Thyroid gland (tissue), 4 donors: Measurements from ENCODE around the gene METRNL. TPM values are rescaled to one million over a fixed set of nuclear protein-coding genes. Genes with fewer than 3 reads are reported as not detected.

Experiments used
- DNase-seq, 2 donors: peaks; one replicate each; pipeline ENCODE4 v3.0.0-alpha.2; 2019
- H3K27ac ChIP-seq, 3 donors: fragments of 200-600 bp; sonication (generic); 1 replicate in 2 of 3; 2 replicates in 1 of 3; pipeline ENCODE4 v1.5.1; 2016 to 2019; ENCODE audit warnings: mild to moderate bottlenecking in 1 of 3, moderate library complexity in 1 of 3
- H3K27me3 ChIP-seq: fragments of 200-600 bp; sonication (generic); one replicate; pipeline ENCODE4 v1.5.1; 2019
- H3K36me3 ChIP-seq, 2 donors: fragments of 200-600 bp; sonication (generic); one replicate each; pipeline ENCODE4 v1.5.1; 2016 to 2019
- H3K4me1 ChIP-seq, 2 donors: fragments of 200-600 bp; sonication (generic); one replicate each; pipeline ENCODE4 v1.5.1; 2017 to 2019
- H3K4me3 ChIP-seq, 3 donors: fragments of 200-600 bp; sonication (generic); replicated peaks in 1 of 3; 1 replicate in 2 of 3; 2 replicates in 1 of 3; pipeline ENCODE4 v1.5.1; 2016; ENCODE audit warnings: mild to moderate bottlenecking in 1 of 3
- H3K9me3 ChIP-seq: fragments of 200-600 bp; sonication (generic); one replicate; pipeline ENCODE4 v1.5.1; 2017
- CTCF ChIP-seq, 6 experiments: fragments of 200-600 bp in 3 of 6; fragments of 450-650 bp in 3 of 6; sonication (generic) in 3 of 6; IDR thresholded peaks; one replicate each; pipeline ENCODE4 v1.5.1; 2016 to 2019; ENCODE audit warnings: antibody characterized with exemption in 6 of 6, mild to moderate bottlenecking in 2 of 6, inconsistent platforms in 1 of 6, moderate library complexity in 1 of 6
- POLR2A ChIP-seq, 2 donors: fragments of 450-650 bp; IDR thresholded peaks; one replicate each; pipeline ENCODE4 v1.6.1; 2017; ENCODE audit warnings: antibody characterized with exemption in 2 of 2, mild to moderate bottlenecking in 2 of 2, moderate library complexity in 1 of 2
- WGBS, 2 donors: methylation state at CpG; one replicate each; pipeline ENCODE4 v1.1.5; 2017; 5-methylcytosine and 5-hydroxymethylcytosine counted together
- intact Hi-C: fragments of 100-400 bp; cut with DNase I; formaldehyde crosslinking; loops from one replicate; pipeline ENCODE4 v1.15.1; 2023
- total RNA-seq, 4 donors: library from RNA; depleted of rRNA; stranded (reverse); fragments of >200 nt; gene quantifications; one replicate each; pipeline ENCODE4 v1.2.3, GENCODE V29; 2016

The METRNL gene
- total RNA-seq, 4 donors from 2014 or later, result 57.5 to 89.7 (median 73.3) TPM

DNA sequence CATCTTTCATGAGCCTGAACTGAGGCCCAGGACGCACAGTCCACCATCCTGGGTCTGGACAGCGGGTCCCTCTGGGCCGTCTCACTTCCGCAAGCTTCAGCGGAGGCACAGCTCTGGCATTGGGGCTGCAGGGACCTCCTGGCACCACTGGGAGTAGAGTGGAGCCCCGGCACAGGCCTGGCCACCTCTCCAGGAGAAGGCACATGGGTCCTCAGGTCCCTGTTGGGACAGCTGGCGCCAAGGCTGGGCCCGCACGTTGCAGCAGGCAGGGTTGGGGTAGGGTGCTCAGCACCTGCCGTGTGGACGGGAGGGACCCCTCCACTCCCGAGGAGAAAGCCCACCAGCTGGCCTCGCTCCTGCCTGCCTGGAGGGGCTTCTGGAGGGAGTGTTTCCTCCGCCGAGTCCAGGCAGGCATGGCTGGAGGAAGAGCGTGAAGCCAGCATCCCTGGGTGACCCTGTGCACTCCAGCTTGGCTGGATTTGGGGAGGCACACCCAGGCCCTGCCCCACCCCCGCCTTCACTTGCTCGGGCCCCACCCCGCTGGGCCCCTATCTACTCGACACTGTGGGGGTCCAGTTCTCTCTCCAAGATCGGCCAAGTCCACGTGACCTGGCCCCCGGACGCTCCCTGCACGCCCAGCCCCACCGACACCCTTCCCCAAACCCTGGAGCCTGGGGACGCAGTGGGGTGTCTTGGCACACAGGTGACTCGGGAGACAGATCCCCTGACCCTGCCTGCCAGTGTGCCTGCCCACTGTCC is 6.6 kb upstream of the METRNL start:
- Histone ChIP-seq H3K4me3 (no peak overlapping the region), H3K9me3 (no peaks in the 10 kb centered on the region), H3K27ac (no peak overlapping the region), H3K27me3 (no peaks in the 10 kb centered on the region), H3K4me1 (peaks cover 8 to 32% of the 10 kb centered on the region in 2 donors), H3K36me3 (no peaks in the 10 kb centered on the region)
- 89 to 94% methylated on average over 19 to 22 of the region's 28 CpGs for WGBS, 2 donors
- intact Hi-C loops, result no loop called here
- TF ChIP-seq POLR2A (IDR thresholded peaks at IDR 0.05) (no peak), CTCF (IDR thresholded peaks at IDR 0.05) (no peak)
- DNase-seq, result no peak

GRCh38 chr17:83073389-83074063 is 5.9 kb upstream of the METRNL start:
- WGBS, 2 donors, result 85 to 92% methylated on average over 15 to 26 of the region's 32 CpGs

DNA sequence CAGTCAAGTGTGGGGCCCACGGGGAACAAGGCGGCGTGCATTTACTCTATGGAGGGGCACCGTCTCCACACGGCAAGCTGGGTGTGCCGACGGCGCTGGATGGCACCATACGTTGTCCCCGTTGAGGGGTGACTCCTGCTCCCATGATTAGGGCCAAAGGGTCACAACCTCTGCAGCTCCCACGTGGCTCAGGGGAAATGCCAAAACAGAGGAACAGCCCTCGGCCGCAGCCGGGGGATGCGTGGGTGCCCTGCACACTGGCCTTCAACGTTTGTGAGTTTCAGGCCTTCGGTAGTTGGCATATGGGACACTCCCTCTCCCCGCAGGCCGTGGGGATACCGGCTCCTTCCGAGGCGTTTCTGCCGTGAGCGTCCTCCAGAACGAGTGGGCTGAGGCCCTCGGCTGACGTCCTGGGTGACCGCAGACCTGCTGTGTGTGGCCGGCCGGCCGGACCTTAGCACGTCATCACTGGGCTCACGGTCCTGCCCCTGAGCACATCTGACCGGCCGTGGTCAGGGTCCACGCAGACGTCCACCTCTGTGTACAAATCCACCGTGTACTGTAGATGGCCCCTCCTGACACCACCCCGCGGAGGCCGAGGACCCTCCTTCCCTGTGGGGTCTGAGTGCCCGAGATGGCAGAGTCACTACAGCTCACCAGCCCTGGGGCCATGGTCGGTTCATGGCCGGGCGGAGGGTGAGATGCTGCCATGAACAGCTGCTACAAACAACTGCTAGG is 4.8 kb upstream of the METRNL start:
- Histone ChIP-seq H3K9me3 (no peaks in the 10 kb centered on the region), H3K4me1 (peaks cover 14 to 42% of the 10 kb centered on the region in 2 donors), H3K27ac (peak overlapping the region; percentile 74 to 87 (median 81)), H3K27me3 (no peaks in the 10 kb centered on the region), H3K36me3 (no peaks in the 10 kb centered on the region), H3K4me3 (no peak overlapping the region)
- whole genome bisulfite sequencing, 2 donors, result 93 to 97% methylated on average over 17 to 30 of the region's 45 CpGs
- TF ChIP-seq CTCF (IDR thresholded peaks at IDR 0.05) (no peak), POLR2A (IDR thresholded peaks at IDR 0.05) (no peak)
- intact Hi-C loops, result no loop called here
- DNase-seq, result no peak

More at GRCh38 chr17:83073389-83074063, 5.9 kb upstream of the METRNL start:
- Histone ChIP-seq H3K27me3 (no peaks in the 10 kb centered on the region), H3K4me1 (peaks cover 11 to 38% of the 10 kb centered on the region in 2 donors), H3K4me3 (no peak overlapping the region), H3K9me3 (no peaks in the 10 kb centered on the region), H3K36me3 (no peaks in the 10 kb centered on the region), H3K27ac (no peak overlapping the region)
- TF ChIP-seq POLR2A (IDR thresholded peaks at IDR 0.05), result no peak
- no peak for TF ChIP-seq CTCF (IDR thresholded peaks at IDR 0.05)
- intact Hi-C loops, result no loop called here
- DNase-seq, result no peak

GRCh38 chr17:83075270-83075880 is 4.0 kb upstream of the METRNL start:
- Histone ChIP-seq H3K27me3 (no peaks in the 10 kb centered on the region), H3K4me3 (no peak overlapping the region), H3K4me1 (peaks cover 14 to 42% of the 10 kb centered on the region in 2 donors), H3K9me3 (no peaks in the 10 kb centered on the region), H3K27ac (peak overlapping the region; percentile 74 to 87 (median 81)), H3K36me3 (no peaks in the 10 kb centered on the region)
- peak; percentile 72 to 76 for DNase-seq
- 49 to 65% methylated on average over 20 to 21 of the region's 21 CpGs for WGBS, 2 donors
- TF ChIP-seq POLR2A (IDR thresholded peaks at IDR 0.05) (no peak), CTCF (IDR thresholded peaks at IDR 0.05) (no peak)
- intact Hi-C loops, result no loop called here
